ENCODE data around the gene CMTM2. TPM values are rescaled to one million over a fixed set of nuclear protein-coding genes. Genes with fewer than 3 reads are reported as not detected.

CMTM2 gene
- total RNA-seq, 1 donor from 2014 or later = 3.1 TPM

DNA sequence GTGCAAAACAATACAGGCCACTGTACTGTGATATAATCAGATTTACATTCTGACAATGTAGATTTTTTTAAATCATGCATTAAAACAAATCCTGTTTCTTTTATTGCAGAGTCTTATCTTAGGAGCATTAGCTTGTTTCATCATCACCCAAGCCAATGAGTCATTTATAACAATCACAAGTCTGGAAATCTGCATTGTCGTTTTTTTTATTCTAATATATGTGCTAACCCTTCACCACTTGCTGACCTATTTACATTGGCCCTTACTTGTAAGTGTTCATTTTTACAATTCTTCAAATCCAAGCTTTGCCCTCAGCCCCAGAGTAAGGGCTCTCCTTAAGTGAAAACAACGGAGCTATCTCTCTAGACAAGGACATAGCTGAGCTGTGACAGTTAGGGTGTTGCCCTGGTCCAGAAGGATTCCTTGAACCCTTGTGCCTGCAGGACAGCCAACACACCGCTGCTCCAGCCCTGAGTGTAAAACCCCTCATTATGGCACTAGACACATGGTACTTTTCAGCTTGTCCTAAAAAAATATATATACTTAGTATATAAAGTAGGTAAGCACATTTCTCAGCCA lies 9.3 kb upstream of the CMTM2 start:
- no peaks in the 10 kb centered on the region for H3K9me3 ChIP-seq
- peaks cover 24% of the 10 kb centered on the region for H3K36me3 ChIP-seq
- H3K27ac ChIP-seq = no peak overlapping the region
- intact Hi-C loops (cut with DNase I) = no loop called here
- TF ChIP-seq CTCF (IDR thresholded peaks at IDR 0.05) = no peak
- H3K4me3 ChIP-seq = no peak overlapping the region
- H3K27me3 ChIP-seq = no peaks in the 10 kb centered on the region
- DNase-seq = no peak
- peak; percentile 63 for ATAC-seq
- no peaks in the 10 kb centered on the region for H3K4me1 ChIP-seq

DNA sequence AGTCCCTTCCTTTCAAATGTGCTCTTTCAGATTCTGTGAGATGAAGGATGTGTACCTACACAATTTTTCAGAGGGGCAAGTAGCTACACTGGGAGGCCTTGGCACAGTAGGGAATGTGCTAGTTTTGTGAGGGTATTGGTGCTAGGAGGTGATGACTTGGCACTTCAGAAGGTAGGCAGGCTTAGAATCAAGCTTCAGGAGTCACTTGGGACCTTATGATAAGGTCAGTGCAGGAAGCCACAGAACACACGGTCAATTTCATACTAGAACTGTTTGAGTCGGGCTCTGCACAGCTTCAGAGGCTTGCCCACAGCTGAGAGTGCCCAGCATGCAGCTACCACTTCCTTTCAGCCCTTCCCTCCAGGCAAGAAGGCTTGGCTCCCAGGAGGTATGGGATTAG lies 6.9 kb upstream of the CMTM2 start:
- ATAC-seq (peak; percentile 11), DNase-seq (no peak)
- Histone ChIP-seq H3K9me3 (no peaks in the 10 kb centered on the region), H3K4me1 (no peaks in the 10 kb centered on the region), H3K27ac (no peak overlapping the region), H3K27me3 (no peaks in the 10 kb centered on the region), H3K4me3 (no peak overlapping the region), H3K36me3 (peaks cover under 1% of the 10 kb centered on the region)
- intact Hi-C loops (cut with DNase I) = no loop called here
- no peak for TF ChIP-seq CTCF (IDR thresholded peaks at IDR 0.05)

- Histone ChIP-seq H3K4me3 (no peak overlapping the region), H3K36me3 (no peaks in the 10 kb centered on the region), H3K27me3 (no peaks in the 10 kb centered on the region), H3K9me3 (no peaks in the 10 kb centered on the region), H3K27ac (no peak overlapping the region), H3K4me1 (peaks cover 6% of the 10 kb centered on the region)
- peak; percentile 22 for ATAC-seq
- intact Hi-C loops (cut with DNase I) = no loop called here
- TF ChIP-seq CTCF (IDR thresholded peaks at IDR 0.05) = no peak
- no peak for DNase-seq
Observed at GRCh38 chr16:66574081-66574480, 5.2 kb upstream of the CMTM2 start.

DNA sequence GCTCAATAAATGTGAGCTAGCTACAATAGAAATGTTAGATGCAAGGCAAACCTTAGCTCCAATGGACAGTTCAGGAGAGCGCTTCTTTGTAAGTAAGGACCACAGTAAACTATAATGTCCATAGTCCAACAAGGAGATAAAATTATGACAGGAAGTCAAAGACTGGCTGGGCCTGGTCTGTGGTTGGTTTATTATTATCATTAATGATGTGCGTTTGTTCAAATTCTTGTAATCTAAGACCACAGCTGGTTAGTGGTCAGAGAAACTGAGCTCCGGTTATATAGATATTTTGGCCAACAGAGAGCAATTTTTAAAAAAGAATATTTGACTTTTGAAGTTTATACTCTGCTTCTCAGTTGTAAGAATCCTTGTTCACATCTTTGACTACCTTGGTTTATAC lies 4.7 kb upstream of the CMTM2 start:
- H3K9me3 ChIP-seq = no peaks in the 10 kb centered on the region
- TF ChIP-seq CTCF (IDR thresholded peaks at IDR 0.05) = no peak
- no peak overlapping the region for H3K27ac ChIP-seq
- ATAC-seq = no peak
- intact Hi-C loops (cut with DNase I) = no loop called here
- no peak for DNase-seq
- H3K4me3 ChIP-seq = no peak overlapping the region
- H3K27me3 ChIP-seq = no peaks in the 10 kb centered on the region
- no peaks in the 10 kb centered on the region for H3K36me3 ChIP-seq
- H3K4me1 ChIP-seq = peaks cover 10% of the 10 kb centered on the region

GRCh38 chr16:66575060-66575459 lies 4.2 kb upstream of the CMTM2 start:
- intact Hi-C loops (cut with DNase I) = no loop called here
- Histone ChIP-seq H3K27ac (no peak overlapping the region), H3K4me3 (no peak overlapping the region), H3K36me3 (no peaks in the 10 kb centered on the region), H3K9me3 (no peaks in the 10 kb centered on the region), H3K4me1 (peaks cover 10% of the 10 kb centered on the region), H3K27me3 (no peaks in the 10 kb centered on the region)
- ATAC-seq (no peak), DNase-seq (no peak)
- TF ChIP-seq CTCF (IDR thresholded peaks at IDR 0.05) = no peak

GRCh38 chr16:66576296-66576695 lies 3.0 kb upstream of the CMTM2 start:
- no peaks in the 10 kb centered on the region for H3K9me3 ChIP-seq
- H3K27ac ChIP-seq = no peak overlapping the region
- ATAC-seq (no peak), DNase-seq (no peak)
- peaks cover 10% of the 10 kb centered on the region for H3K4me1 ChIP-seq
- no peaks in the 10 kb centered on the region for H3K27me3 ChIP-seq
- H3K4me3 ChIP-seq = no peak overlapping the region
- no peaks in the 10 kb centered on the region for H3K36me3 ChIP-seq
- TF ChIP-seq CTCF (IDR thresholded peaks at IDR 0.05) = no peak
- intact Hi-C loops (cut with DNase I) = no loop called here
